CD4-positive, alpha-beta T cell treated with Interleukin-15 for 1 hour (primary cell): ENCODE data around the gene FBXW7.

Experiments
- DNase-seq: peaks from one replicate; pipeline ENCODE4 v3.0.0-alpha.2; 2020

Gene FBXW7

GRCh38 chr4:152364383-152364782, 171.5 kb downstream of the FBXW7 start:
- DNase-seq = no peak

DNA sequence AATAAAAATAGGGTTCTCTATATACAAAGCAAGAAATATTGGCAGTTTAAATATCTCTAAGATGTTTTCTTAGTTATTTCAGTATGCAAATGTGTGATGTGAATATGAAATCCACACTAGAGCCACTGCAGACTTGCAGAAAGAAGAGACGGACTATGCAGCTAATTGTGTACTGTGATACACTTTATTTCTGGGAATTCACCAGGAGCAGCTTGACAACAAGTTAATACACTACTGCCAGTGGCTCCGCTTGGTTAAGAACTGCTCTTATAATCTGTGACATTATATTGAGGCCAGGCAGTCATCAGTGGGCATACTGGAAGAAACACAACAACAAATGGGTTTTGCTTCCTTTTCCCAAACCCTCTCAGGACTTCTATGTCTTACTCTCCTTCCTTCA, 172.0 kb downstream of the FBXW7 start:
- DNase-seq = no peak

GRCh38 chr4:152363086-152363485, 172.8 kb downstream of the FBXW7 start:
- DNase-seq = no peak

DNA sequence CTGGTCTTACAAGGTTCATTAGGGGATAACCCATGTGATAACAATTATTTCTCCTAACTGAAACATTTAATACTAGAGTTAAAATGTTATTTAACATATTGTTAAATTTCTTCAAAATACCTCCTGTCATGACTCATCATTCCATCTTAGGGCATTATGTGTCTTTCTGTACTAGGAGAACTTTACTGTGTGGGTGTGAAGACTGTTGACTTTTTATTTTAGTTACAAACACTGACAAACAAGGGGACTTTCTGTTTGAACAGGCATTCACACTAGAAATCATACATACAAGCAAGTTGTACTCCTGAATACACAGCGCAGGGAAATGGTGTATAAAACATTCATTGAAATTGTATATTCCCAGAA, 175.9 kb downstream of the FBXW7 start:
- no peak for DNase-seq

DNA sequence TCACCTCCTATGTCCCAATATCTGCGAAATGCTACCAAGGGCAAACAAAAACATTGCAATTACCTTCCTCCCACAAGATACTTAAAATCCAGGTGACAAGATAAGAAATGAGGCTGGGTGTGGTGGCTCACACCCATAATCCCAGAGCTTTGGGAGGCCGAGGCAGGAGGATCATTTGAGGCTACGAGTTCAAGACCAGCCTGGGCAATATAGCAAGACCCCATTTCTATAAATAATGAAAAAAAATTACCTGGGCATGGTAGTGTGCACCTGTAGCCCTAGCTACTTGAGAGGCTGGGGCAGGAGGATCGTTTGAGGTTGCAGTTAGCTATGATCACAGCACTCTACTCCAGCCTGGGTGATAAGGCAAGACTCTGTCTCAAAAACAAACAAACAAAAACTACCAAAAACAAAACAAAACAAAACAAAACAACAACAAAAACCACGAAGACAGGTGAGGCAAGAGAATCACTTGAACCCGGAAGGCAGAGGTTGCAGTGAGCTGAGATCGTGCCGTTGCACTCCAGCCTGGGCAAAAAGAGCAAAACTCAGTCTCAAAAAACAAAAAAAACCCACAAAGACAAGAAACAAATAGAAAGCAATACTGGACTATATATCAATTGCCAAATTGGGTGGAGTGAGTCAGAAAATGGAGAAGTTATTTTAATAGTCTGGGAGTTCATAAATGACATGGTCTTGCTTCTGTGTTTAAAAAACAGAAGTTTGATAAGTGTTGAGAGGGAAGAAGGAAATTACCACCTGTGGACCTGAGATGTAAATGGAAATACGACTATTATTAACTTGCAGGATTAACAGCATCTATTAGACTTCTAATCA, 176.5 kb downstream of the FBXW7 start:
- no peak for DNase-seq

DNA sequence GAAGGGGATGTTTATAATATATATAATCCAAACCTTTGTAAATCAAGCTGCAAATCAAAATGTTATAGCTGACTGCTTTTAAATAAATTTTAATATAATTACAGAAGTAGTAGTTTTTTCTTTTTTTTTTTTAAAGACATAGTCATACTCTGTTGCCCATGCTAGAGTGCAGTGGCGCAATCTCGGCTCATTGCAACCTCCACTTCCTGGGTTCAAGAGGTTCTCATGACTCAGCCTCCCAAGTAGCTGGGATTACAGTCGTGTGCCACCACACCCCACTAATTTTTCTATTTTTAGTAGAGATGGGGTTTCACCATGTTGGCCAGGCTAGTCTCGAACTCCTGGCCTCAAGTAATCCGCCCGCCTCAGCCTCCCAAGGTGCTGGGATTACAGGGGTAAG, 178.7 kb downstream of the FBXW7 start:
- peak; percentile 32 for DNase-seq

- no peak for DNase-seq
These were observed 179.4 kb downstream of the FBXW7 start for GRCh38 chr4:152356428-152357034.

DNA sequence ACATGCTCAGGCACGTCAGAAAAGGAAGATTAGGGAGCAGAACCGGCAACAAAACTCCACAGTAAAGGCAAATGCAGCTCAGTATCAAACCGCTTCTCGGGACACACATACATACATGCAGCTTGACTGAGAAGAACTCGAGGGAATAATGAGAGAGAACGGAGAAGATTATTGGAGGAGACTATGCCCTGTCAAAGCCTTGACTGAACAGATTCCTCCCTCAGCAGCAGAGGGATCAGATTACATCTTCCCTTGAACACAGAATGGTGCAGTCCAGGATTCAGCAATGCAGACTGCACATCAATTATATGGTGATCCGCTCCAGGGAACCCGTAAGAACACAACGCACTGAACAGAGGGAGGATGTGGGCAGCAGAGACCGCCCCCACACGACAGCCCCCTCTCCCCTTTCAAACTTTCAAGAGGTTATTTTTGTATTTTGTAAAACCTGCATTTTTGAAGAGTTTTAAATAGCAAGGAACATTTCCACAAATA, 183.2 kb downstream of the FBXW7 start:
- DNase-seq = no peak

DNA sequence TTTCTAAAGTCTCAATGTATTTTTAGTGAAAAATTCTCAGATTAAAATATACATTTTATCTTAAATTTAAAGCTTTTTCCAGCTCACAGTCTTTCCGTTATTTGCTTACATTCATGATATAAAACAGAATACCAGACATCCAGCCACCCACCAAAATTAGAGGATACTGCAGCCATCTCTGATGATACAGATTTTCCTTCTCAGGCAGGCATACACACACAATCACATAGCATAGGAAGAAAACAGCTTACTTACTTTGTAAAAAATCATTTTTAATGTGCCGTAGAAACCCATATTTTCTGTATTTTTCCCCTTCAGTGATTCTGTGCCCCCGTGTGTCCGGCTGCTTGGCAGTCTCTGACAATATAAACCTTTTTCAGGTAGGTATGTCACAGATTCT, 183.7 kb downstream of the FBXW7 start:
- DNase-seq = no peak

DNA sequence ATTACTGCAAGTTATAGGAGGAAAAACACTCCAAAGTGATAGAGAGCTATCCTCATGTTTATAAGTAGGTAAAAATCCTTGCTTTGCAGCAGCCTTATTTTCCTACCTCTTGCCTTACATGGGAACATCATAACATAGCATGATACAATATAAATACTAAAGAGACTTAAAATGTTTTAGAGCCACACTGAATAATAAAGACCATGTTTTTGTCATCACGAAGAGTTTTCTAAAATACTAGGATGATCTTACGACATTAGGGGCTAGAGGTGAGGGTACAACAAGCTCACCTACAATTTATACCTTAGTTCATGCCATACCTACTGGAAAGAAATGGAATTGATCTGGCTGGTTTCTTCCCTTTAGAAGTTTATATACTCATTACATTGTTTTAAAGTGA, 184.8 kb downstream of the FBXW7 start:
- DNase-seq = no peak

DNA sequence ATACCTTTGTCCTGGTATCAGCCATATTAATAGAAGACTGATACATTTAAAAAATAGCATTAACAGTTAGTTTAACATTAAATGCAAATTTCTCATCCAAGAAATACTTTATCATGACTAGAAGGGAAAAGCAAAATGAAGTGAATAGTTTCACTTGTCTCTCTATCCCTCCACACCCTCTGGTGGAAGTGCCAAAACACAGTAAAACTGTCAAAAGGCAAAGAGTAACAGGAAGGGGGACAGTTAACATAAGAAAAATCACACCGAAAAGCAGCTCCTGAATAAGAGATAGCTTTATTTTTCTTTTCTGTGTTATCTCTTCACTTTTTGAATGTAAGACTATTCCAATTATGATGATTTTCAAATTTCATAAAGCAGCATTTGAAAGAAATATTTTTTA, 187.2 kb downstream of the FBXW7 start:
- no peak for DNase-seq

- DNase-seq = no peak
These were observed 188.9 kb downstream of the FBXW7 start for GRCh38 chr4:152346979-152347378.

DNA sequence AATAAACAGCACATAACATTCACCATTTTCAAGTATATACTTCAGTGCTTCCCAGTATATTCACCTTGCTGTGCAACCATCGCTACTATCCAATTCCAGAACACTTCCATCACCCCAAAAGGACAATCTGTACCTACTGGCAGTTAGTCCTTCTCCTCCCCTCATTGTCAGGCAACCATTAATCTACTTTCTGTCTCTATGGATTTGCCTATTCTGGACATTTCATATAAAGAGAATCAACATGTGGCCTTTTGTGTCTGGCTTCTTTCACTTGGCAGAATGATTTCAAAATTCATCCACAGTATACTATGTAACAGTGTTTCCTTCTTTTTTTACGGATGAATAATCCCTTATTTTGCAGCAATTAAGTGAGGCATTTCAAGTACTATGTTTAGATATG, 189.4 kb downstream of the FBXW7 start:
- DNase-seq = no peak

- no peak for DNase-seq
These were observed 191.9 kb downstream of the FBXW7 start for GRCh38 chr4:152344001-152344400.

GRCh38 chr4:152342293-152342692, 193.6 kb downstream of the FBXW7 start:
- no peak for DNase-seq

DNA sequence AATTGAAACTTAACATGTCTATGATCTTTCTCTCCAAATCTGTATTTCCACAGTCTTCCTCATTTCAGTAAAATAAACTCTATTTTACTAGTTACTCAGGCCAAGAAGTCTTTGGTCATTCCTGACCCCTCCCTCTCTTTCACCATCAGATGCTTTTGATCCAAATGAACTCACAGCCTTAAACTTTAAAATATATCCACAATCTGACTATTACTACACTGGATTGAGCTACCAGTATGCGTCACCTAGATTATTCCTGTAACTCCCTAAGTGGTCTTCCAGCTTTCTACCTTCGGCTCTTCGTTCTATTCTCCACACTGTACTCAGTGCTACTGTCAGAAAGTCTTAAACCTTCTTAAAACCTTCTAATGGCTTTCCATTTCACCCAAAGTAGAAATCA, 195.1 kb downstream of the FBXW7 start:
- no peak for DNase-seq

DNA sequence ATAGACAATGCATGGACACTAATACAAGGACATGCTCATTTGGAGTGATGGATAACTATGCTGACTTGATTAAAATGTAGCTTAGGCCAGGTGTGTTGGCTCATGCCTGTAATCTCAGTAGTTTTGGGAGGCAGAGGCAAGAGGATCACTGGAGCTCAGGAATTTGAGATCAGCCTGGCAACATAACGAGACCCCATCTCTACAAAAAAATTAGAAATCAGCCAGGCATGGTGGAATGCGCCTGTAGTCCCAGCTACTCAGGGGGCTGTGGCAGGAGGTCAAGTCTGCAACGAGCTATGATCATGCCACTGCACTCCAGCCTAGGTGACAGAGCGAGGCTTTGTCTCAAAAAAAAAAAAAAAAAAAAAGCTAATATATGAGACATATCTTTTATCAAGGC, 196.3 kb downstream of the FBXW7 start:
- no peak for DNase-seq

GRCh38 chr4:152334931-152335330, 201.0 kb downstream of the FBXW7 start:
- DNase-seq = no peak

DNA sequence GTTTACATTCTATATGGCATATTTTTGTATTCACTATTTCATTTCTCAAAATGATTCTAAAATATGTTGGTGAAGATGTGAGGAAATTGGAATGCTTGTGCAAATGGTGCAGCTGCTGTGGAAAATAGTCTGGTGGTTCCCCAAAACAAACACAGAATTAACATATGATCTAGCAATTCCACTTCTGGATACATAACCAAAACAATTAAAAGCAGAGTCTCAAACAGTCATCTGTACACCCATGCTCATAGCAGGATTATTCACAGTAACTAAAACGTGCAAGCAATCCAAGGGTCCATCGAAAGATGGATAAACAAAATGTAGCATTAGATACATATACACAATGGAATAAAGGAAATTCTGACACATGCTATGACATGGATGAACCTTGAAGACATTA, 204.8 kb downstream of the FBXW7 start:
- no peak for DNase-seq

GRCh38 chr4:152328582-152328981, 207.3 kb downstream of the FBXW7 start:
- DNase-seq = no peak

DNA sequence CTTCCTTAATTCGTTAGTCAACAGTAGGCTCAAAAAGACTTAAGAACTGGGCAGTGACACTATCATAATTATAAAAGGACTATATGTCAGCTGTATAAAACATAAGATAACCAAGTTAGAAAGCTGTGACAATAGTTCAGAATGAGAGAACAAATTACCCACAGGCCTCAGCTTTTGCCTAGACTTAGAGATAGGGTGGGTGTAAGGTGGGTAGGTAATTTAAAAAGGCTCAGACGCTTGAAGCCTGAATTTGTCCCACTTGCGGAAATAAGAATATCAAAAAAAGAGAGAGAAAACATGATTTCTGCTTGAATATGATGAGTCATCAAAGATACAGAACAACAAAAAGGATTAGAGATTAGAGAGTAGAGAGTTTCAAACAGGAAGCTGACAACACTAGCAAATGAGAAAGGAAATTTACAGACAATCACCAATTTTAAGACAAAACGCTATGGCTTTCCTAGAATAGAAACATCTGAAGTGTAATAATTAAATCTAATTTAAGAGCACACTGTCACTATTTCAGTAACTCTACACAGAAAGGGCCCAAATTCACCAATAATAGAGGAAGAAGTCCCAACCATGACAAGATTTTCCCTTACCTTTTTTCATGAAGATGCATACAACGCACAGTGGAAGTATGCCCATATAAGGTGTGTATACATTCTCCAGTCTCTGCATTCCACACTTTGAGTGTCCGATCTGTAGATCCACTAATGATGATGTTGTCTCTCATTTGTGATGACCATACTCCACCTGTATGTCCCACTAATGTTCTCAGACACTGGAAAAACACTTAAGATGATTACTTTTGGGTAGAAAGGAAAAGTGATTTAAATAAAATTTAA, 208.1 kb downstream of the FBXW7 start:
- DNase-seq = no peak

DNA sequence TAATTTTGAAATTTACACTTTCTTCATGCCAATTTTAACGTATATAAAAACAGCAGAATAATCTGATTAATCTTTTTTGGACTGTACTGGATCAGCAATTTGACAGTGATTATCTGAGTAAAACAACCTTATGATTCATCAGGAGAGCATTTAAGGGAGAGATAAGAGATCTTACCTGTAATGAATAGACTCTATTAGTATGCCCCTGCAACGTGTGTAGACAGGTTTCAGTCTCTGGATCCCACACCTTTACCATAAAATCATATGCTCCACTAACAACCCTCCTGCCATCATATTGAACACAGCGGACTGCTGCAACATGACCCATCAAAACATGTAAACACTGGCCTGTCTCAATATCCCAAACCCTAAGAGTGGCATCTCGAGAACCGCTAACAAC, 210.1 kb downstream of the FBXW7 start:
- DNase-seq = no peak

- no peak for DNase-seq
These were observed 212.7 kb downstream of the FBXW7 start for GRCh38 chr4:152323221-152323620.

- no peak for DNase-seq
These were observed 213.2 kb downstream of the FBXW7 start for GRCh38 chr4:152322656-152323055.
